ENCODE results near the gene ZNF22. TPM values are rescaled to one million over a fixed set of nuclear protein-coding genes. Genes with fewer than 3 reads are reported as not detected.

The ZNF22 gene
- total and polyA plus RNA-seq, 8 donors = 0.58 to 39.8 (median 15.9) TPM

- Histone ChIP-seq H3K27me3 (no peaks in the 10 kb centered on the region), H3K9me3 (no peaks in the 10 kb centered on the region), H3K4me3 (no peak overlapping the region), H3K27ac (no peak overlapping the region), H3K36me3 (peaks cover 0 to 10% (median 3%) of the 10 kb centered on the region in 4 donors), H3K4me1 (peaks cover 27 to 38% (median 30%) of the 10 kb centered on the region in 4 donors)
- no peak for DNase-seq
- intact Hi-C loops (cut with DNase I; ENCODE audit: low total_unique reads) = no loop called here
- TF ChIP-seq EP300 (IDR thresholded peaks at IDR 0.05) (no peak), POLR2A (IDR thresholded peaks at IDR 0.05) (no peak), POLR2AphosphoS5 (IDR thresholded peaks at IDR 0.05) (no peak)
- TF ChIP-seq, protein P1, sequence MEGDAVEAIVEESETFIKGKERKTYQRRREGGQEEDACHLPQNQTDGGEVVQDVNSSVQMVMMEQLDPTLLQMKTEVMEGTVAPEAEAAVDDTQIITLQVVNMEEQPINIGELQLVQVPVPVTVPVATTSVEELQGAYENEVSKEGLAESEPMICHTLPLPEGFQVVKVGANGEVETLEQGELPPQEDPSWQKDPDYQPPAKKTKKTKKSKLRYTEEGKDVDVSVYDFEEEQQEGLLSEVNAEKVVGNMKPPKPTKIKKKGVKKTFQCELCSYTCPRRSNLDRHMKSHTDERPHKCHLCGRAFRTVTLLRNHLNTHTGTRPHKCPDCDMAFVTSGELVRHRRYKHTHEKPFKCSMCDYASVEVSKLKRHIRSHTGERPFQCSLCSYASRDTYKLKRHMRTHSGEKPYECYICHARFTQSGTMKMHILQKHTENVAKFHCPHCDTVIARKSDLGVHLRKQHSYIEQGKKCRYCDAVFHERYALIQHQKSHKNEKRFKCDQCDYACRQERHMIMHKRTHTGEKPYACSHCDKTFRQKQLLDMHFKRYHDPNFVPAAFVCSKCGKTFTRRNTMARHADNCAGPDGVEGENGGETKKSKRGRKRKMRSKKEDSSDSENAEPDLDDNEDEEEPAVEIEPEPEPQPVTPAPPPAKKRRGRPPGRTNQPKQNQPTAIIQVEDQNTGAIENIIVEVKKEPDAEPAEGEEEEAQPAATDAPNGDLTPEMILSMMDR (IDR thresholded peaks at IDR 0.05) = no peak
These were observed 46.7 kb upstream of the ZNF22 start for GRCh38 chr10:44954042-44954441.

GRCh38 chr10:44954962-44955361, 45.8 kb upstream of the ZNF22 start:
- Histone ChIP-seq H3K36me3 (peaks cover 0 to 10% (median 3%) of the 10 kb centered on the region in 4 donors), H3K4me3 (no peak overlapping the region)
- no peak for DNase-seq

GRCh38 chr10:44955413-44956070, 45.2 kb upstream of the ZNF22 start:
- Histone ChIP-seq H3K27me3 (no peaks in the 10 kb centered on the region), H3K9me3 (no peaks in the 10 kb centered on the region), H3K36me3 (peaks cover 0 to 10% (median 3%) of the 10 kb centered on the region in 4 donors), H3K4me1 (peaks cover 24 to 39% (median 32%) of the 10 kb centered on the region in 4 donors), H3K27ac (peak overlapping the region in 1 of 5 donors; percentile 47), H3K4me3 (no peak overlapping the region)
- intact Hi-C loops (cut with DNase I; ENCODE audit: low total_unique reads) = no loop called here
- DNase-seq = no peak
- TF ChIP-seq EP300 (IDR thresholded peaks at IDR 0.05) (no peak), POLR2AphosphoS5 (IDR thresholded peaks at IDR 0.05) (no peak), POLR2A (IDR thresholded peaks at IDR 0.05) (no peak)
- TF ChIP-seq, protein P1 (IDR thresholded peaks at IDR 0.05) = no peak
- WGBS, 5 donors = 66 to 89% (median 88%) methylated on average over 8 of the region's 8 CpGs

More at GRCh38 chr10:44954962-44955361, 45.8 kb upstream of the ZNF22 start:
- peak overlapping the region in 1 of 5 donors; percentile 46 for H3K27ac ChIP-seq
- intact Hi-C loops (cut with DNase I; ENCODE audit: low total_unique reads) = no loop called here
- no peaks in the 10 kb centered on the region for H3K27me3 ChIP-seq
- TF ChIP-seq EP300 (IDR thresholded peaks at IDR 0.05) = no peak
- TF ChIP-seq, protein P1 (IDR thresholded peaks at IDR 0.05) = no peak
- no peak for TF ChIP-seq POLR2A (IDR thresholded peaks at IDR 0.05)
- no peak for TF ChIP-seq POLR2AphosphoS5 (IDR thresholded peaks at IDR 0.05)
- peaks cover 23 to 38% (median 31%) of the 10 kb centered on the region in 4 donors for H3K4me1 ChIP-seq
- H3K9me3 ChIP-seq = no peaks in the 10 kb centered on the region

DNA sequence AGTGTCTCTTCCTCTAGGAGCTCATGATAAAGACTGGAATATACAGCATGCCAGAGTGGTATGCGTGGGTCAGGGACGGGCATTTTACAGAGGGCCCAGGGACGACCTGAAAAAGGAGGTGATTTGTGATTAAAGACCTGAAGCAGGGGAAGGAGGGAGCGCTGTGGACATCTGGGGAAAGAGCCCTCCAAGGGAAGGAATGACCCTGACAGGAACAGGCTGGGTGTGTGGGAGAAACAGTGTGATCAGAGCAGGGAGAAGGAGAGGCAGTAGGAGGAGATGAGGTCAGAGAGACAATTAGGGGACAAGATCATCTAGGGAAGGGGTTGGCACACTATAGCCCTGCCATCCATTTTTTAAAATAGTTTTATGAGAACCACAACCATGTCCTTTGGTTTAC, 44.5 kb upstream of the ZNF22 start:
- Histone ChIP-seq H3K4me3 (no peak overlapping the region), H3K36me3 (peaks cover 0 to 10% (median 3%) of the 10 kb centered on the region in 4 donors), H3K27me3 (no peaks in the 10 kb centered on the region), H3K27ac (peak overlapping the region in 2 of 5 donors; percentile 15 to 47), H3K9me3 (no peaks in the 10 kb centered on the region), H3K4me1 (peaks cover 29 to 45% (median 36%) of the 10 kb centered on the region in 4 donors)
- no peak for TF ChIP-seq EP300 (IDR thresholded peaks at IDR 0.05)
- TF ChIP-seq, protein P1 (IDR thresholded peaks at IDR 0.05) = no peak
- TF ChIP-seq POLR2A (IDR thresholded peaks at IDR 0.05) = no peak
- TF ChIP-seq POLR2AphosphoS5 (IDR thresholded peaks at IDR 0.05) = no peak
- WGBS, 5 donors = 93 to 98% (median 97%) methylated on average over 4 of the region's 4 CpGs
- intact Hi-C loops (cut with DNase I; ENCODE audit: low total_unique reads) = no loop called here
- no peak for DNase-seq

All from stomach (tissue), 9 donors.